Loucy (cell line): Measurements from ENCODE around the gene CAPZA1.

ENCODE experiments used
- H2AFZ ChIP-seq: fragments of 200-600 bp; sonication (generic); 2 replicates; pipeline ENCODE4 v1.6.0; 2016; ENCODE audit warnings: antibody characterized with exemption, mild to moderate bottlenecking, low read length, moderate library complexity
- H3F3A ChIP-seq: fragments of 200-600 bp; 2 replicates; pipeline ENCODE4 v1.6.0; 2016; ENCODE audit warnings: antibody characterized with exemption, low read depth, mild to moderate bottlenecking
- H3K27me3 ChIP-seq: fragments of 200-600 bp; sonication (generic); 2 replicates; pipeline ENCODE4 v1.6.1; 2014; ENCODE audit warnings: low read length, mild to moderate bottlenecking; ENCODE audit not compliant: insufficient read depth, poor library complexity, severe bottlenecking
- H3K36me3 ChIP-seq: fragments of 200-600 bp; sonication (generic); 2 replicates; pipeline ENCODE4 v1.6.1; 2016; ENCODE audit warnings: low read length; ENCODE audit not compliant: insufficient read depth
- H3K4me1 ChIP-seq: fragments of 200-600 bp; sonication (generic); 2 replicates; pipeline ENCODE4 v1.5.1; 2014; ENCODE audit warnings: low read length, mild to moderate bottlenecking; ENCODE audit not compliant: insufficient read depth, poor library complexity, severe bottlenecking
- H3K4me2 ChIP-seq: fragments of 200-600 bp; sonication (generic); 2 replicates; pipeline ENCODE4 v1.6.0; 2014; ENCODE audit warnings: antibody characterized with exemption, low read length, low read depth, mild to moderate bottlenecking; ENCODE audit not compliant: poor library complexity, severe bottlenecking
- H3K4me3 ChIP-seq: fragments of 200-600 bp; sonication (generic); 2 replicates; pipeline ENCODE4 v1.5.1; 2014; ENCODE audit warnings: low read length, mild to moderate bottlenecking, mixed read lengths; ENCODE audit not compliant: poor library complexity, severe bottlenecking
- H3K79me2 ChIP-seq: fragments of 200-600 bp; sonication (generic); 2 replicates; pipeline ENCODE4 v1.6.1; 2014; ENCODE audit warnings: low read length; ENCODE audit not compliant: insufficient read depth
- H3K9ac ChIP-seq: fragments of 200-600 bp; sonication (generic); 2 replicates; pipeline ENCODE4 v1.6.0; 2014; ENCODE audit warnings: mild to moderate bottlenecking, low read depth, low read length, moderate library complexity; ENCODE audit not compliant: poor library complexity, severe bottlenecking
- H3K9me2 ChIP-seq: fragments of 200-600 bp; sonication (generic); replicated peaks from 2 replicates; pipeline ENCODE4 v1.6.1; 2016; ENCODE audit warnings: low read depth, low read length, mixed read lengths
- H3K9me3 ChIP-seq: fragments of 200-600 bp; sonication (generic); 2 replicates; pipeline ENCODE4 v1.6.1; 2014; ENCODE audit warnings: mild to moderate bottlenecking, antibody characterized with exemption, low read length, low read depth; ENCODE audit not compliant: insufficient read depth
- H4K20me1 ChIP-seq: fragments of 200-600 bp; sonication (generic); 2 replicates; pipeline ENCODE4 v1.6.0; 2014; ENCODE audit warnings: antibody characterized with exemption, low read length, mild to moderate bottlenecking; ENCODE audit not compliant: insufficient read depth, poor library complexity, severe bottlenecking
- EZH2phosphoT487 ChIP-seq: fragments of 200-600 bp; IDR thresholded peaks from 2 replicates; pipeline ENCODE4 v1.6.1; 2018; ENCODE audit warnings: antibody characterized with exemption, mild to moderate bottlenecking, moderate library complexity, borderline replicate concordance
- TF ChIP-seq, protein P1 (sequence below): fragments of 200-600 bp; sonication (generic); conservative IDR thresholded peaks from 2 replicates; pipeline ENCODE4 v1.5.1; 2014; ENCODE audit warnings: mild to moderate bottlenecking, antibody characterized with exemption, low read length

Gene CAPZA1

GRCh38 chr1:112704391-112704933, 84.8 kb downstream of the CAPZA1 start:
- Histone ChIP-seq H3K4me1 (peaks cover 58% of the 10 kb centered on the region), H4K20me1 (peaks cover 38% of the 10 kb centered on the region), H2AFZ (no peak overlapping the region), H3K27me3 (no peaks in the 10 kb centered on the region), H3K9me2 (no peaks in the 10 kb centered on the region), H3F3A (no peaks in the 10 kb centered on the region), H3K4me2 (peak overlapping the region; percentile 99), H3K79me2 (peaks cover 51% of the 10 kb centered on the region), H3K9ac (peak overlapping the region; percentile 86), H3K4me3 (peak overlapping the region; percentile 80), H3K9me3 (no peaks in the 10 kb centered on the region), H3K36me3 (peaks cover 12% of the 10 kb centered on the region; the same call in 1 of the 2 replicates)
- TF ChIP-seq, protein P1, sequence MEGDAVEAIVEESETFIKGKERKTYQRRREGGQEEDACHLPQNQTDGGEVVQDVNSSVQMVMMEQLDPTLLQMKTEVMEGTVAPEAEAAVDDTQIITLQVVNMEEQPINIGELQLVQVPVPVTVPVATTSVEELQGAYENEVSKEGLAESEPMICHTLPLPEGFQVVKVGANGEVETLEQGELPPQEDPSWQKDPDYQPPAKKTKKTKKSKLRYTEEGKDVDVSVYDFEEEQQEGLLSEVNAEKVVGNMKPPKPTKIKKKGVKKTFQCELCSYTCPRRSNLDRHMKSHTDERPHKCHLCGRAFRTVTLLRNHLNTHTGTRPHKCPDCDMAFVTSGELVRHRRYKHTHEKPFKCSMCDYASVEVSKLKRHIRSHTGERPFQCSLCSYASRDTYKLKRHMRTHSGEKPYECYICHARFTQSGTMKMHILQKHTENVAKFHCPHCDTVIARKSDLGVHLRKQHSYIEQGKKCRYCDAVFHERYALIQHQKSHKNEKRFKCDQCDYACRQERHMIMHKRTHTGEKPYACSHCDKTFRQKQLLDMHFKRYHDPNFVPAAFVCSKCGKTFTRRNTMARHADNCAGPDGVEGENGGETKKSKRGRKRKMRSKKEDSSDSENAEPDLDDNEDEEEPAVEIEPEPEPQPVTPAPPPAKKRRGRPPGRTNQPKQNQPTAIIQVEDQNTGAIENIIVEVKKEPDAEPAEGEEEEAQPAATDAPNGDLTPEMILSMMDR, result no peak
- TF ChIP-seq EZH2phosphoT487, result no peak

GRCh38 chr1:112704934-112705627, 85.4 kb downstream of the CAPZA1 start:
- Histone ChIP-seq H3K4me1 (peaks cover 51% of the 10 kb centered on the region), H3F3A (no peaks in the 10 kb centered on the region)

DNA sequence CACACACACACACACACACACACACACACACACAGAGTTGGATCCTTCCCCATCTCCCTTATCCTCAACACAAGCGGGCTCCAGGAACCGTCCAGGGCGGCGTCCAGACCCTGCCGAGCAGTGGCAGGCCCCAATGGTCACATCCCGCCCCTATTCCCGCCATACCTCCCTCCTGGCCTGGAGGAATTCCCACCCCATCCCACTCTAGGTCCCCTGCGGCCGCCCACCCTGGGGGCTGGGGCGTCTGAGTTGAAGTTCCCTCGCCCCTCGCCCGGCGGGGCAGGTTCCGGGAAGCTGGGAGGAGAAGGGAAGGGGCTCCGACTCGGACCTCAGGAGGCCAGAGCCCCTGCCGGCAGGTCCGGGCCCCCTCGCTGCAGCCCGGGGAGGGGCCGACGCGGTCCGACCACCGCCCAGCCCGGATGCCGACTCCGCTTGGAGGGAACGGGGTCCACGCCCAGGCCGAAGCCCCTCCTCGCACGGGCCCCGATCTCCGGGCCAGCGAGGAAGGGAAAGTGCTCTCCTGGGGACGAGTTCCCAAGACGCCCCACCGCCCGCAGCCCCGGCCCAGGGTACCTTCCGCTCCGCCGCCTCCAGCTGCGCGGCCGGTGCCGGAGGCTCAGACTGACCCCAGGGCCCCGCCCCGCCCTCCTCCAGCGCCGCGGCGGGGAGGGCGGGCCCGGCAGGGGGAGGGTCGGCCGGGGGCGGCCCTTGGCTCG, 87.0 kb downstream of the CAPZA1 start, which contains the start of gene RHOC:
Gene RHOC, minus strand, starts transcription at position 623 of the 716 bp plus-strand sequence. CDS start 3,328 bp downstream, outside the sequence.
- peak within 1 kb of the TSS; percentile 91 for H2AFZ ChIP-seq
- peaks cover 6% of the 10 kb centered on the region; the same call in 1 of the 2 replicates for H3K36me3 ChIP-seq
- H3K4me1 ChIP-seq, result peaks cover 36% of the 10 kb centered on the region
- no peaks in the 10 kb centered on the region for H3K9me3 ChIP-seq
- H3K79me2 ChIP-seq, result peaks cover 51% of the 10 kb centered on the region
- H4K20me1 ChIP-seq, result peaks cover 18% of the 10 kb centered on the region
- H3K9ac ChIP-seq, result peak within 1 kb of the TSS; percentile 86
- H3K27me3 ChIP-seq, result no peaks in the 10 kb centered on the region
- no peaks in the 10 kb centered on the region for H3K9me2 ChIP-seq
- H3K4me2 ChIP-seq, result peak within 1 kb of the TSS; percentile 99
- H3K4me3 ChIP-seq, result peak within 1 kb of the TSS; percentile 80
- TF ChIP-seq, protein P1, result no peak
- no peak for TF ChIP-seq EZH2phosphoT487
- H3F3A ChIP-seq, result no peaks in the 10 kb centered on the region

More at GRCh38 chr1:112704934-112705627, 85.4 kb downstream of the CAPZA1 start:
- Histone ChIP-seq H2AFZ (no peak overlapping the region), H3K27me3 (no peaks in the 10 kb centered on the region), H3K79me2 (peaks cover 51% of the 10 kb centered on the region), H3K4me2 (peak overlapping the region; percentile 99), H3K9me2 (no peaks in the 10 kb centered on the region), H3K9me3 (no peaks in the 10 kb centered on the region), H4K20me1 (peaks cover 31% of the 10 kb centered on the region), H3K36me3 (peaks cover 6% of the 10 kb centered on the region; the same call in 1 of the 2 replicates), H3K4me3 (peak overlapping the region; percentile 80), H3K9ac (peak overlapping the region; percentile 86)
- TF ChIP-seq EZH2phosphoT487, result no peak
- TF ChIP-seq, protein P1, result no peak
